ENCODE data around the gene RASAL3.

- TF ChIP-seq, protein P1, sequence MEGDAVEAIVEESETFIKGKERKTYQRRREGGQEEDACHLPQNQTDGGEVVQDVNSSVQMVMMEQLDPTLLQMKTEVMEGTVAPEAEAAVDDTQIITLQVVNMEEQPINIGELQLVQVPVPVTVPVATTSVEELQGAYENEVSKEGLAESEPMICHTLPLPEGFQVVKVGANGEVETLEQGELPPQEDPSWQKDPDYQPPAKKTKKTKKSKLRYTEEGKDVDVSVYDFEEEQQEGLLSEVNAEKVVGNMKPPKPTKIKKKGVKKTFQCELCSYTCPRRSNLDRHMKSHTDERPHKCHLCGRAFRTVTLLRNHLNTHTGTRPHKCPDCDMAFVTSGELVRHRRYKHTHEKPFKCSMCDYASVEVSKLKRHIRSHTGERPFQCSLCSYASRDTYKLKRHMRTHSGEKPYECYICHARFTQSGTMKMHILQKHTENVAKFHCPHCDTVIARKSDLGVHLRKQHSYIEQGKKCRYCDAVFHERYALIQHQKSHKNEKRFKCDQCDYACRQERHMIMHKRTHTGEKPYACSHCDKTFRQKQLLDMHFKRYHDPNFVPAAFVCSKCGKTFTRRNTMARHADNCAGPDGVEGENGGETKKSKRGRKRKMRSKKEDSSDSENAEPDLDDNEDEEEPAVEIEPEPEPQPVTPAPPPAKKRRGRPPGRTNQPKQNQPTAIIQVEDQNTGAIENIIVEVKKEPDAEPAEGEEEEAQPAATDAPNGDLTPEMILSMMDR (IDR thresholded peaks at IDR 0.05; ENCODE audit: low read depth, low read length, missing input control), result no peak
- TF ChIP-seq YY1 (IDR thresholded peaks at IDR 0.05) (peak; percentile 56), RAD21 (IDR thresholded peaks at IDR 0.05) (no peak), TAF1 (conservative IDR thresholded peaks at IDR 0.05) (no peak), JUND (IDR thresholded peaks at IDR 0.05) (no peak), SP1 (IDR thresholded peaks at IDR 0.05) (no peak), GABPA (IDR thresholded peaks at IDR 0.05 in 1 of 2, conservative IDR thresholded peaks at IDR 0.05 in 1 of 2) (no peak), HNF4A (conservative IDR thresholded peaks at IDR 0.05) (no peak), FOXA2 (IDR thresholded peaks at IDR 0.05) (no peak), FOXA1 (IDR thresholded peaks at IDR 0.05) (no peak)
- TF ChIP-seq, protein P2, sequence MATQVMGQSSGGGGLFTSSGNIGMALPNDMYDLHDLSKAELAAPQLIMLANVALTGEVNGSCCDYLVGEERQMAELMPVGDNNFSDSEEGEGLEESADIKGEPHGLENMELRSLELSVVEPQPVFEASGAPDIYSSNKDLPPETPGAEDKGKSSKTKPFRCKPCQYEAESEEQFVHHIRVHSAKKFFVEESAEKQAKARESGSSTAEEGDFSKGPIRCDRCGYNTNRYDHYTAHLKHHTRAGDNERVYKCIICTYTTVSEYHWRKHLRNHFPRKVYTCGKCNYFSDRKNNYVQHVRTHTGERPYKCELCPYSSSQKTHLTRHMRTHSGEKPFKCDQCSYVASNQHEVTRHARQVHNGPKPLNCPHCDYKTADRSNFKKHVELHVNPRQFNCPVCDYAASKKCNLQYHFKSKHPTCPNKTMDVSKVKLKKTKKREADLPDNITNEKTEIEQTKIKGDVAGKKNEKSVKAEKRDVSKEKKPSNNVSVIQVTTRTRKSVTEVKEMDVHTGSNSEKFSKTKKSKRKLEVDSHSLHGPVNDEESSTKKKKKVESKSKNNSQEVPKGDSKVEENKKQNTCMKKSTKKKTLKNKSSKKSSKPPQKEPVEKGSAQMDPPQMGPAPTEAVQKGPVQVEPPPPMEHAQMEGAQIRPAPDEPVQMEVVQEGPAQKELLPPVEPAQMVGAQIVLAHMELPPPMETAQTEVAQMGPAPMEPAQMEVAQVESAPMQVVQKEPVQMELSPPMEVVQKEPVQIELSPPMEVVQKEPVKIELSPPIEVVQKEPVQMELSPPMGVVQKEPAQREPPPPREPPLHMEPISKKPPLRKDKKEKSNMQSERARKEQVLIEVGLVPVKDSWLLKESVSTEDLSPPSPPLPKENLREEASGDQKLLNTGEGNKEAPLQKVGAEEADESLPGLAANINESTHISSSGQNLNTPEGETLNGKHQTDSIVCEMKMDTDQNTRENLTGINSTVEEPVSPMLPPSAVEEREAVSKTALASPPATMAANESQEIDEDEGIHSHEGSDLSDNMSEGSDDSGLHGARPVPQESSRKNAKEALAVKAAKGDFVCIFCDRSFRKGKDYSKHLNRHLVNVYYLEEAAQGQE (IDR thresholded peaks at IDR 0.05), result no peak
These were observed 14.5 kb downstream of the RASAL3 start, which contains the start of gene WIZ for GRCh38 chr19:15449620-15450527.
